ENCODE measurements around the gene SNTG2.

DNA sequence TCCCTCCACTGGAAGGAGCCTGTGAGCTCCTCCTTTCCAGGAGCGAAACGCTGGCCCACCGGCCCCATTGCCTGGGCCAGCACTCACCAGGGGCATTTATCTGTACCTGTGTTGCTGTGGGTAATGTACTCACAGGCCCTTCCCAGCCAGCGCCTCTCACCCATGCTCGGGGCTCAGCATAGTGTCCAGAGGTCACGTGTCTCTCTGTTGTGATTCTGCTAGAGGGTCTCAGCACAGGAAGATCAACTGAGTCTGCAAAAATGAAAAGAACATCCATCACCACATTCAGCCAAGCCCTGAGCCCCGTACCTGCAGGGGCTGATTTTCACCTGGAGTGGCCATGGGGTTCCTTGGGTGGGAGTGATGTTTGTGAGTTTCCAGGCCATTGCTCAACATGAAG lies 359.6 kb downstream of the SNTG2 start:
- TF ChIP-seq, protein P1, sequence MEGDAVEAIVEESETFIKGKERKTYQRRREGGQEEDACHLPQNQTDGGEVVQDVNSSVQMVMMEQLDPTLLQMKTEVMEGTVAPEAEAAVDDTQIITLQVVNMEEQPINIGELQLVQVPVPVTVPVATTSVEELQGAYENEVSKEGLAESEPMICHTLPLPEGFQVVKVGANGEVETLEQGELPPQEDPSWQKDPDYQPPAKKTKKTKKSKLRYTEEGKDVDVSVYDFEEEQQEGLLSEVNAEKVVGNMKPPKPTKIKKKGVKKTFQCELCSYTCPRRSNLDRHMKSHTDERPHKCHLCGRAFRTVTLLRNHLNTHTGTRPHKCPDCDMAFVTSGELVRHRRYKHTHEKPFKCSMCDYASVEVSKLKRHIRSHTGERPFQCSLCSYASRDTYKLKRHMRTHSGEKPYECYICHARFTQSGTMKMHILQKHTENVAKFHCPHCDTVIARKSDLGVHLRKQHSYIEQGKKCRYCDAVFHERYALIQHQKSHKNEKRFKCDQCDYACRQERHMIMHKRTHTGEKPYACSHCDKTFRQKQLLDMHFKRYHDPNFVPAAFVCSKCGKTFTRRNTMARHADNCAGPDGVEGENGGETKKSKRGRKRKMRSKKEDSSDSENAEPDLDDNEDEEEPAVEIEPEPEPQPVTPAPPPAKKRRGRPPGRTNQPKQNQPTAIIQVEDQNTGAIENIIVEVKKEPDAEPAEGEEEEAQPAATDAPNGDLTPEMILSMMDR (IDR thresholded peaks at IDR 0.05) = no peak
- TF ChIP-seq EP300 (IDR thresholded peaks at IDR 0.05) = no peak

Data from tibial nerve (tissue), 4 donors.